HG02943 (cell line): ENCODE data around the gene CD7.

Experiments
- ATAC-seq: cut with Tn5 transposase; IDR thresholded peaks from one replicate; pipeline ENCODE4 v1.9.1; 2021; ENCODE audit warnings: mild to moderate bottlenecking, low read depth, moderate library complexity; ENCODE audit not compliant: unreplicated experiment

Gene CD7

DNA sequence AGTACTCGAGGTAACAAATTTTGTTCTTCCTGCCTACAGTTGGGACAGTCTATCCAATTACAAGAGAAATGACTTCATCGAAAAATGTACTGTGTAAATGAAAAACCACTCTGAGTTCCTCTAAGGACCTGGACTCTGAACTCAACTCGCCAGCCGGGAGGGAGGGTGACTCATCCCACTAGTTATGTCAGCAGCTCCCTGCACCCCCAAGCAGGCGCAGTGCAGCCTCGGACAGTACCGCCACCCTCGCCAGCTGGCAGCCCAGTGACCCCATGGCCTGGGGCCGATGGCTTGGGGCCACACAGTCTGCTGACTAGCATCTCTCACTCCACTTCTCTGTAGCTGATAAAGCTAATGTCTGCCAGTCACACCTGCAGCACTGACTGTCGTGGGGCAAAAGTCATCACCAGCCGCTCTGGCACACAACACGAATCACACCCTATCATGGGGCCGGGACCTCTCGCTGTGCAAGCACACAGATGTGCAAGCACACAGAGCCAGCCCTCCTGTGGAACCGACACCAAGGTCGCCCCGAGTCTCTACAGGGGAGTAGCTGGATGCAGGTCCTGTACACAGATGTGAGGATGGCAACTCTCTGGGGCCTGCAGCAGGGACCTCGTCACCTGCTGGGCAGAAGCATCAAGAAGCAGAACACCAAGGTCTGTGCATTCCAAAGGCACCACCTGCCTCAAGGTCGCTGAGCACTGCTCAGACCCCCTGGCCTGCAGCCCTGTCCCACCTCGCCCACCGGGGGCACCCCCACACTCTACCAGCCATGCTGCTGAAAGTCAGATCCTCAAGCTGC lies 49.6 kb downstream of the CD7 start:
- no peak for ATAC-seq

DNA sequence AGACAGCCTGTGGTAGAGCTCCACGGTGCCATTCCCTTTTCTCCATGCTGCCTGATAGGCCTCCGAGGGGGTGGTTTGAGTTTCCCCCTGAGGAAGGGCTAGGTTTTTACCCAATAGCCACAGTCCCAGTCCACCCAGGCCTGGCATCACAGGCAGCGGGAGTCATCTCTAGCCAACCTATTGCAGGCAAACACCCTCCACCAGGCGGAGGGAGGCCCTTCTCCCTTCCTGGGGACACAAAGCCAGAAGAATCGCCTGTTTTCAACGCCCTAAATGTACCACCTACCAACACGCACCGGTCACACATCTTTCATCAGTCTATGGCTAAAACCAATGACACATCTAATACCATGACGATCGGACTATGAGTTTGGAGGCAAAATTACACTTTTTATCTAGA lies 51.3 kb downstream of the CD7 start:
- no peak for ATAC-seq
